ENCODE measurements around the gene UNC119. TPM values are rescaled to one million over a fixed set of nuclear protein-coding genes. Genes with fewer than 3 reads are reported as not detected.

The UNC119 gene
- total RNA-seq, 4 donors from 2014 or later: 17.4 to 25.3 (median 21.1) TPM

DNA sequence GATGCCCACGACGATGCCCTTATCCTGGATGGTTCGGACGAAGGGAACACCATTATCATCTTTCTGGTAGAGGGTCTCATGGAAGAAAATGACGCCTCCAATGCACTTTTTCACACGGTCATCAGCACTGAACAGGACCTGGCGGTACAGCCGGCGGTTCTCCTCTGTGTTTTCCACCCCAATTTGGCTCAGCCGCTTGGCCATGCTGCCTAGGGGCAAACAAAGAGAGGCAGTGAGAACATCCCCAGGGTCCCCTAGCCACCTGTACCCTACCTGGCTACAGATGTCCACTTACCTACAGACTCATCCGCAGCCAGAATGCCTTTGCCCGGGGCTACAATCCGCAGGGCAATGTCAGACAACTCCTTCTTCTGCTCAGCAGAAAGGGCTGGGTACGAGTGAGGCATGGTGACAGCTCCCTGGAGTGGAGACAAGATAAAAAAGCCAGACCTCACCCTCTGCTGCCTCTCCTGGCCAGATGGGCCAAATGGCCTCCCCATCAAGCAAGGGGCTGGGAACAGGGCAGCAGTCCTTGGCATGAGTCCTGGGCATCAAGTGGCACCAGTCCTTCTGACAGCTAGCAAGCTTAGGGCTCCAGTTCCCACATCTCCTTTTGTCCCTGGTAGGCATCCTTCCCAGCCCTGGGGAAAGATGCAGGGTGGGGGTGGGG lies 22.8 kb upstream of the UNC119 start:
- peaks cover 0 to 33% (median 0%) of the 10 kb centered on the region in 3 donors for H3K36me3 ChIP-seq
- H3K4me3 ChIP-seq: no peak overlapping the region
- WGBS, 2 donors: 90 to 94% methylated on average over 10 to 14 of the region's 14 CpGs
- no peak overlapping the region for H3K27ac ChIP-seq
- H3K27me3 ChIP-seq: no peaks in the 10 kb centered on the region
- no peaks in the 10 kb centered on the region for H3K9me3 ChIP-seq
- intact Hi-C loops (cut with DNase I): no loop called here
- TF ChIP-seq, protein P1, sequence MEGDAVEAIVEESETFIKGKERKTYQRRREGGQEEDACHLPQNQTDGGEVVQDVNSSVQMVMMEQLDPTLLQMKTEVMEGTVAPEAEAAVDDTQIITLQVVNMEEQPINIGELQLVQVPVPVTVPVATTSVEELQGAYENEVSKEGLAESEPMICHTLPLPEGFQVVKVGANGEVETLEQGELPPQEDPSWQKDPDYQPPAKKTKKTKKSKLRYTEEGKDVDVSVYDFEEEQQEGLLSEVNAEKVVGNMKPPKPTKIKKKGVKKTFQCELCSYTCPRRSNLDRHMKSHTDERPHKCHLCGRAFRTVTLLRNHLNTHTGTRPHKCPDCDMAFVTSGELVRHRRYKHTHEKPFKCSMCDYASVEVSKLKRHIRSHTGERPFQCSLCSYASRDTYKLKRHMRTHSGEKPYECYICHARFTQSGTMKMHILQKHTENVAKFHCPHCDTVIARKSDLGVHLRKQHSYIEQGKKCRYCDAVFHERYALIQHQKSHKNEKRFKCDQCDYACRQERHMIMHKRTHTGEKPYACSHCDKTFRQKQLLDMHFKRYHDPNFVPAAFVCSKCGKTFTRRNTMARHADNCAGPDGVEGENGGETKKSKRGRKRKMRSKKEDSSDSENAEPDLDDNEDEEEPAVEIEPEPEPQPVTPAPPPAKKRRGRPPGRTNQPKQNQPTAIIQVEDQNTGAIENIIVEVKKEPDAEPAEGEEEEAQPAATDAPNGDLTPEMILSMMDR (IDR thresholded peaks at IDR 0.05): no peak
- no peak for TF ChIP-seq POLR2A (IDR thresholded peaks at IDR 0.05)
- no peak for DNase-seq
- H3K4me1 ChIP-seq: peaks cover 11 to 39% (median 16%) of the 10 kb centered on the region in 3 donors

DNA sequence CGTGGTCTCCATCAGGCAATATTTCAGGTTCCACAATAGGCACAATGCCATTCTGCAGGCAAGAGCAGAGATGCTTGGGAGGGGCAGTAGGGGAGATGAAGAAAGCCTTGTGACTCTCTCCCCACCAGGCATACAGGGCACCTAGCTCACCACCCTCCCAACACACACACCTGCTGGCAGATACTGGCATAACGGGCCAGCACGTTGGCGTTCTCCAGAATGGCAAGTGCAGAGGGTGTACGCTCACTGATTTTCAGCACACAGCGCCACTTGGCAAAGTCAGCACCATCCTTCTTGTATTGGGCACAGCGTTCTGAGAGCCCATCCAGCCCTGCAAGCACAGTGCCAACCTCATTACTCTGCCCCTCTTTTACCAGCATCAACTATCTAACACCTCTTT lies 22.1 kb upstream of the UNC119 start:
- Histone ChIP-seq H3K27ac (no peak overlapping the region), H3K36me3 (peaks cover 0 to 28% (median 0%) of the 10 kb centered on the region in 3 donors), H3K9me3 (no peaks in the 10 kb centered on the region), H3K27me3 (no peaks in the 10 kb centered on the region), H3K4me1 (peaks cover 14 to 46% (median 21%) of the 10 kb centered on the region in 3 donors), H3K4me3 (no peak overlapping the region)
- 82 to 89% methylated on average over 6 to 7 of the region's 7 CpGs for WGBS, 2 donors
- intact Hi-C loops (cut with DNase I): no loop called here
- no peak for DNase-seq
- TF ChIP-seq, protein P1 (IDR thresholded peaks at IDR 0.05): peak in 1 of 6 experiments; percentile 17
- no peak for TF ChIP-seq POLR2A (IDR thresholded peaks at IDR 0.05)

DNA sequence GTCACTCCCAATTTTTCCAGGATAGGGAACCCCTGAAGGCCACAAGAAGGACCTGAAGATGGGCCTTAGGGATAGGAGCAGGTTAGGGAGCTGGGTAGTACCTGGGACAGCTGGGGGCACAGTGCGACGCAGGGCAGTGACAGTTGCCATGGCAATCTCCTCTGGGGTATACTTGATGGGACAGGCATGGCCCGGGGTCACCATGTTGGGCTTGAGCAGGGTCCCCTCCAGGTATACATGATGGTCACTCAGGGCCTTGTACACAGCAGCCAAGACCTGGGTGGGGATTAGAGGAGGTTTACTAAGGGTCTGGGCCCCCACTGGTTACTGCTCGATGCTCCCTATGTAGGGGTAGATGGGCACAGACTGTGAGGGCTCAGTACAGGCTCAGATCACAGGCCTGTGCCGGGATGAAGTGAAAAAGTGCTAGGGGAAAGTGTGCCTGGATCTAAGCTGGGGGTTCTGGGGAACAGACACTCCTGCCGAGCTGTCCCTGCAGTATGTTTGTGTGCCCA lies 21.6 kb upstream of the UNC119 start:
- Histone ChIP-seq H3K36me3 (peaks cover 0 to 25% (median 0%) of the 10 kb centered on the region in 3 donors), H3K9me3 (no peaks in the 10 kb centered on the region), H3K4me1 (peaks cover 14 to 51% (median 21%) of the 10 kb centered on the region in 3 donors), H3K4me3 (no peak overlapping the region), H3K27ac (no peak overlapping the region), H3K27me3 (no peaks in the 10 kb centered on the region)
- TF ChIP-seq, protein P1 (IDR thresholded peaks at IDR 0.05): no peak
- no peak for TF ChIP-seq POLR2A (IDR thresholded peaks at IDR 0.05)
- 96 to 100% methylated on average over 1 to 5 of the region's 6 CpGs for WGBS, 2 donors
- intact Hi-C loops (cut with DNase I): no loop called here
- no peak for DNase-seq

DNA sequence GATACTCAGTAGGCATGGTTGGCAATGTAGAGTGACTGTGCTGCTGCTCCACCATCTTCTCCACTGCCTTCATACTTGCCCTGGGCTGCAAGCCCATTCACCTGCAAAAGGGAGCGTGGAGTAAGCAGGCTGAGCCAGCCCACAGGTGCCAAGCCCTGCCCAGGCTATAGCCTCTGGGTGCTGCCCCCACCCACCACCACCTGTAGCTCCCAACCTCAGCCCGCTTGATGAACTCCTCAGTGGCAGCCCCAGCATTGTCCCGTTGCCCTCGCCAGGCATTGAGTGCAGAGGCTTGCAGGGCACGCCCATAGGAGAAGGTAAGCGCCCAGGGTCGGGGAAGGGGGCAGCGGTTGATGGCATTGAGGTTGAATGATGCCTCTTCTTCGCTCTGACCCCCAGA lies 21.1 kb upstream of the UNC119 start:
- no peaks in the 10 kb centered on the region for H3K9me3 ChIP-seq
- H3K27ac ChIP-seq: no peak overlapping the region
- intact Hi-C loops (cut with DNase I): no loop called here
- 98 to 100% methylated on average over 2 to 8 of the region's 9 CpGs for WGBS, 2 donors
- H3K27me3 ChIP-seq: no peaks in the 10 kb centered on the region
- TF ChIP-seq POLR2A (IDR thresholded peaks at IDR 0.05): no peak
- TF ChIP-seq, protein P1 (IDR thresholded peaks at IDR 0.05): no peak
- H3K36me3 ChIP-seq: peaks cover 0 to 25% (median 0%) of the 10 kb centered on the region in 3 donors
- no peak for DNase-seq
- H3K4me1 ChIP-seq: peaks cover 14 to 56% (median 21%) of the 10 kb centered on the region in 3 donors
- H3K4me3 ChIP-seq: no peak overlapping the region

DNA sequence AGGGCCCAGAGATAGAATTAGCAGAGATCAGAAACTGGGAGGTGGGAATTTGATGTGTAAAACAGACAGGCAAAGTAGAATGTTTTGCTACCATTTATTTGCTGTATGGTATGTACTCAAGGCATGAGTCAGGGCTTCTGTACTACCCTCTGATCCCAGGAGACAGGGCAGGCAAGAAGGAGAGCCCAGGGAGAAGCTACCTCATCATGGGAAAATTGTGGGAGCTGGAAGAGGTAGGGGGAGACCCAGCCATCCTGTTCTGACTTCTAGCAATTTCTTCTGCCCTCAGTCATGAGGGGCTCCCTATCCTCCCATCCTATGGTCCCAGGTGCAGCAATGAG lies 20.6 kb upstream of the UNC119 start:
- Histone ChIP-seq H3K27ac (no peak overlapping the region), H3K9me3 (no peaks in the 10 kb centered on the region), H3K4me1 (peaks cover 14 to 60% (median 21%) of the 10 kb centered on the region in 3 donors), H3K36me3 (peaks cover 0 to 25% (median 0%) of the 10 kb centered on the region in 3 donors), H3K4me3 (no peak overlapping the region), H3K27me3 (no peaks in the 10 kb centered on the region)
- DNase-seq: no peak
- TF ChIP-seq POLR2A (IDR thresholded peaks at IDR 0.05): no peak
- TF ChIP-seq, protein P1 (IDR thresholded peaks at IDR 0.05): no peak
- intact Hi-C loops (cut with DNase I): no loop called here
